Measurements from ENCODE around the gene FXYD3.

DNA sequence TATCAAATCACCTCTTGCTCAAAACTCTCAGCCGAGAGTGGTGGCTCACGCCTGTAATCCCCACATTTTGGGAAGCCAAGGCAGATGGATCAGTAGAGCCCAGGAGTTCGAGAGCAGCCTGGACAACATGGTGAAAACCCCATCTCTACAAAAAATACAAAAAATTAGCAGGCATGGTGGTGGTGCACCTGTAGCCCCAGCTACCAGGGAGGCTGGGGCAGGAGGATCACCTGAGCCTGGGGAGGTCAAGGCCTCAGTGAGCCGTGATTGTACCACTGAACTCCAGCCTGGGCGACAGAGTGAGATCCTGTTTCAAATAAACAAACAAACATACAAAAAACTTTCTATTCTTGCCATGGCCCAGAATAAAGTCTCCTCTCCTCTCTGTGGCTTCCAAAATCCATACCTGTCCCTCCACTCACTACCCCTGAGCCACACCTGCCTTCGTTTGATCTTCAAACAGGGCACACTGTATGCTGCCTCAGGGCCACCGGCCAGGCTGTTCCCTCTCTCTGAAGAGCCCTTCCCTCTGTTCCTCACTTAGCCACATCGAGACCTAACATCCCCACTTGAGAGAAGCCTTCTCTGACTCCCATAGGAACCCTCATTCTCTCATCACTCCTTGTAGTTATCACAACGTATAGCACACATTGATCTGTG is 12.9 kb downstream of the FXYD3 start:
- TF ChIP-seq CTCF (conservative IDR thresholded peaks at IDR 0.05 in 1 of 2, IDR thresholded peaks at IDR 0.05 in 1 of 2; ENCODE audit: low read depth in 1 of 2, low read length in 2 of 2) (no peak), EZH2 (IDR thresholded peaks at IDR 0.05; ENCODE audit: low read length, missing control alignments) (no peak)
